Subcutaneous abdominal adipose tissue (tissue), 5 donors: ENCODE results near the gene IGLL5.

Experiments
- H3K27ac ChIP-seq: one replicate; pipeline ENCODE4 v1.7.0; 2013; ENCODE audit warnings: low read depth, mild to moderate bottlenecking, inconsistent platforms, low read length, moderate library complexity
- H3K27me3 ChIP-seq, 5 donors: one replicate each; pipeline ENCODE4 v1.7.0; 2013; ENCODE audit warnings: low read length in 5 of 5, inconsistent platforms in 1 of 5; ENCODE audit not compliant: control insufficient read depth in 5 of 5, insufficient read depth in 4 of 5
- H3K36me3 ChIP-seq, 5 donors: one replicate each; pipeline ENCODE4 v1.7.0; 2013; ENCODE audit warnings: low read length in 5 of 5; ENCODE audit not compliant: control insufficient read depth in 5 of 5, insufficient read depth in 5 of 5
- H3K4me1 ChIP-seq, 5 donors: one replicate each; pipeline ENCODE4 v1.7.0; 2013; ENCODE audit warnings: low read length in 5 of 5, mild to moderate bottlenecking in 3 of 5, moderate library complexity in 1 of 5; ENCODE audit not compliant: control insufficient read depth in 5 of 5, insufficient read depth in 5 of 5
- H3K4me3 ChIP-seq, 5 donors: one replicate each; pipeline ENCODE4 v1.7.0; 2013; ENCODE audit warnings: low read length in 5 of 5, low read depth in 1 of 5
- H3K9ac ChIP-seq, 5 donors: one replicate each; pipeline ENCODE4 v1.7.0; 2013; ENCODE audit warnings: low read length in 5 of 5, mild to moderate bottlenecking in 4 of 5, moderate library complexity in 3 of 5
- H3K9me3 ChIP-seq, 5 donors: one replicate each; pipeline ENCODE4 v1.7.0; 2013; ENCODE audit warnings: low read length in 5 of 5; ENCODE audit not compliant: control insufficient read depth in 5 of 5
- donor health status: healthy.
- donor health status: healthy.
- donor health status: healthy.
- donor health status: healthy.
- donor health status: healthy.

The IGLL5 gene

DNA sequence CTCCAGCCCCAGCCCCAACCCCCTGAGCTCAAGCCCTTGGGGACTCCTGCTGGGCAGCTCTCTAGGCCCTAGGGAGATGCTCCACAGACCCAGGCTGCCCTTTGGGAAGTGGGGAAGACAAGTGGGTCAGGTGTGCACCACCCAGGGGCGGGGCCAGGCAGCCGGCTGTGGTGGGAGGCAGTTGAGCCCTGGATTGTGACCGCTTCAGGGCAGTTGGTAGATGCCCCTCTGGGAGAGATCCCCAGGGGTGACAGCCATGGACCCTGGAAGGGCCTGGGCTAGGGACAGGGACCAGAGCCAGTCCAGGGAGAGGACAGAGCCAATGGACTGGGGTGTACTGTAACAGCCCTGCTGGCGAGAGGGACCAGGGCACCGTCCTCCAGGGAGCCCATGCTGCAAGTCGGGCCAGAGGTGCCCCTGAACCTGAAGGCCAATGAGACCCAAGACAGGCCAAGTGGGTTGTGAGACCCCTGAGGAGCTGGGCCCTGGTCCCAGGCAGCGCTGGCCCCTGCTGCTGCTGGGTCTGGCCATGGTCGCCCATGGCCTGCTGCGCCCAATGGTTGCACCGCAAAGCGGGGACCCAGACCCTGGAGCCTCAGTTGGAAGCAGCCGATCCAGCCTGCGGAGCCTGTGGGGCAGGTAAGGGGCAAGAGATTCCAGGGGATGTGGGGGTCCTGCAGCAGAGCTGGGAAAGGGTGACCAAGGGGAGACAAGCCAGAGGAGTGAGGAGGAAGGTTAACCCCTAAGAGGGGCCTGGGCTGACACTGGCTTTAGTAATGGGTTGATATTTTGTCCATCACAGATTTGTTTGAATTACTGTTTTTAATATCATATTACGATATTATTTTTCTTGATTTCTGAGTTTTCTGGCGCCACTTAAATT, at the start of gene IGLL5:
IGLL5 (plus strand) TSS at position 196 of the 883 bp plus-strand sequence; CDS start at position 434, 238 bp downstream.
- Histone ChIP-seq H3K4me3 (no peak within 1 kb of the TSS), H3K9me3 (no peaks in the 10 kb centered on the region), H3K36me3 (no peaks in the 10 kb centered on the region), H3K27me3 (peaks cover 0 to 10% (median 3%) of the 10 kb centered on the region in 5 donors), H3K9ac (no peak within 1 kb of the TSS), H3K4me1 (no peaks in the 10 kb centered on the region), H3K27ac (no peak within 1 kb of the TSS)

DNA sequence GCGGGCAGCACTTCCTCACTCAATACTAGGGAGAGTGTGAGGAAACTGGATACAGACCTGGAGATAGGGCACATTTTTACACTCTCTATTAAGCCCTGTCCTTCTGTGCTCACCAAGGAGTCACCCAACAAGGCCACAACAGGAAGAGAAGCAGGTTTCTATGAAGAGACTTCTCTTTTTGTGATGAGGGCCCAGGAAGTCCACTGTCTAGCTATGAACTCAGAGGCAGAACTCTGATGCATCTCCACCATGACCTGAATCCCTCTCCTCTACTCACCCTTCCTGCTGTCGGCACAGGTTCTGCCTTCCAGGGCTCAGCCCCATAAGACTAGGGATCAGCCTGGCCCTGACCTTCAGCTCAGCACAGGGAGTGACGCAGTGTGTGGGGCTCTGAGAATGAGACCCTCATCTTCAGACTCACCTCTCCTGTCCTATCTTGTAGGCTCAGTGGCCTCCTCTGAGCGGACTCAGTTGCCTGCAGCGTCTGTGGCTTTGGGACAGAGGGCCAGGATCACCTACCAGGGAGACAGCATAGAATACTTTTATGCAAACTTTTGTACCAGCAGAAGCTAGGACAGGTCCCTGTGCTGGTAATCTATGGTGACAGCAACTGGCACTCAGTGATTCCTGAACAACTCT, 49.3 kb upstream of the IGLL5 start:
- Histone ChIP-seq H3K4me3 (no peak overlapping the region), H3K9me3 (peaks cover 0 to 3% (median 0%) of the 10 kb centered on the region in 5 donors), H3K27ac (no peak overlapping the region)

DNA sequence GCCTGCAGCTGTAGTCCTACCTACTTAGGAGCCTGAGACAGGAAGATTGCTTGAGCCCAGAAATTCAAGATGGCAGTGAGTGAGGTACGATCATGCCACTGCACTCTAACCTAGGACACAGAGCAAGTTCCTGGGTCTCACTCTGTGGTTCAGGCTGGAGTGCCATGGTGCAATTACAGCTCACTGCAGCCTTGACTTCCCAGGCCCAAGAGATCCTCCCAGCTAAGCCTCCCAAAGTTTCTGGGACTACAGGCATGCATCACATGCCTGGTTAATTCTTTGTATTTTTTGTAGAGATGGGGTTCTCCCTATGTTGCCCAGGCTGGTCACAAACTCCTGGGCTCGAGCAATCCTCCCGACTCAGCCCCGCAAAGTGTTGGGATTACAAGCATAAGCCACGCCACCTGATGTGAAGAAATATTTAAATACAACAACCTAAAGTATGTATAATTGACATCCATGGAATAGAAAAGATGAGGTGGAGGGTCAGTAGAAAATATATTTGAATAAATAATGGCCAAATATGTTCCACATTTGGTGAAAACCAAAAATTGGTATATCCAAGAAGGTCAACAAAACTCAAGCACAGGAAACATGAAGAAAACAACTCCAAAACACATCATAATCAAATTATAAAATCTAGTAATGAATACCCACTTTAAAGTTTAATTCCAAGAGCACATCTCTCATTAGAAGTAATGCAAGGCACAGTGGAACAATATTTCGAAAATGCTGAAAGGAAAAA, 47.9 kb upstream of the IGLL5 start:
- H3K4me1 ChIP-seq = peaks cover 0 to 6% (median 0%) of the 10 kb centered on the region in 5 donors
- H3K4me3 ChIP-seq = no peak overlapping the region
- peaks cover 0 to 3% (median 0%) of the 10 kb centered on the region in 5 donors for H3K9me3 ChIP-seq
- no peak overlapping the region for H3K9ac ChIP-seq
- no peak overlapping the region for H3K27ac ChIP-seq
- peaks cover 0 to 12% (median 2%) of the 10 kb centered on the region in 5 donors for H3K27me3 ChIP-seq
- H3K36me3 ChIP-seq = no peaks in the 10 kb centered on the region

More for the DNA sequence above, 49.3 kb upstream of the IGLL5 start:
- peaks cover 0 to 6% (median 0%) of the 10 kb centered on the region in 5 donors for H3K4me1 ChIP-seq
- H3K9ac ChIP-seq = no peak overlapping the region
- H3K36me3 ChIP-seq = no peaks in the 10 kb centered on the region
- H3K27me3 ChIP-seq = peaks cover 0 to 13% (median 8%) of the 10 kb centered on the region in 5 donors

DNA sequence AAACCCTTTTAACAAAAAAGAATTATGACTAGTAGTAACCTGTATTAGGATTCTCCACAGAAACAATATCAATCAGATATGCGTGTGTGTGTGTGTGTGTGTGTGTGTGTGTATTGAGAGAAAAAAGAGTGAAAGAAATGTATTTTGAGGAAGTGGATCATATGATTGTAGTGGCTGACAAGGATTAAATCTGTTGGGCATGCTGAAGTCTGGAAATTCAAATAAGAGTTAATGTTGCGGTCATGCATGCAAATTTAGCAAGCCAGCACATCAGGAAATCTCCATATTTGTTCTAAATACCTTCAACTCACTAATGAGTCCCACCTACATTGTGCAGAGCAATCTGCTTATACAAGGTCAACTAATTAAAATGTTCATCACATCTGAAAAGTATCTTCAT, 46.8 kb upstream of the IGLL5 start:
- H3K27ac ChIP-seq = no peak overlapping the region
- H3K4me1 ChIP-seq = peaks cover 0 to 6% (median 0%) of the 10 kb centered on the region in 5 donors
- H3K27me3 ChIP-seq = peaks cover 0 to 6% (median 0%) of the 10 kb centered on the region in 5 donors
- H3K4me3 ChIP-seq = no peak overlapping the region
- H3K9me3 ChIP-seq = peaks cover 0 to 3% (median 0%) of the 10 kb centered on the region in 5 donors
- H3K9ac ChIP-seq = no peak overlapping the region
- no peaks in the 10 kb centered on the region for H3K36me3 ChIP-seq

- peaks cover 0 to 3% (median 0%) of the 10 kb centered on the region in 5 donors for H3K9me3 ChIP-seq
- H3K4me1 ChIP-seq = peaks cover 0 to 6% (median 0%) of the 10 kb centered on the region in 5 donors
- no peak overlapping the region for H3K4me3 ChIP-seq
- H3K36me3 ChIP-seq = no peaks in the 10 kb centered on the region
- H3K9ac ChIP-seq = no peak overlapping the region
- H3K27ac ChIP-seq = no peak overlapping the region
- H3K27me3 ChIP-seq = peaks cover 0 to 5% (median 0%) of the 10 kb centered on the region in 5 donors
These were observed 46.0 kb upstream of the IGLL5 start for GRCh38 chr22:22841598-22841997.

DNA sequence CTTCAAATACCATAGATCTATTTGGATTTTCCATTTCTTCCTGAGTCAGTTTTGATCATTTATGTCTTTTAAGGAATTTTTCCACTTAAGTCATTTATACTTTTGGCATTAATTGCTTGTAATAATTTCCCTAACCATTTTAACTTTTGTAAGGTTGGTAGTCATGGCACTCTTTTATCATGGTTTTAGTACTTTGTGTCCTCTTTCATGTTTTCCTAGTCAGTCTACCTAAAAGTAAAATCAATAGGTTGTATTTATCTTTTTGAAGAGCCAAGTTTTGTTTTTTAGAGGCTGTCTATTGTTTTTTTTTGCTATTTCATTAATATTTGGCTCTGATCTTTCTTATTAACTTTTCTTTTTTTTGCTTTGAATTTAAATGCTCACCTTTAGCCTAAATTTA, 45.5 kb upstream of the IGLL5 start:
- H3K4me3 ChIP-seq = no peak overlapping the region
- H3K27me3 ChIP-seq = peaks cover 0 to 3% (median 0%) of the 10 kb centered on the region in 5 donors
- H3K27ac ChIP-seq = no peak overlapping the region
- no peaks in the 10 kb centered on the region for H3K36me3 ChIP-seq
- no peak overlapping the region for H3K9ac ChIP-seq
- H3K9me3 ChIP-seq = peaks cover 0 to 3% (median 0%) of the 10 kb centered on the region in 5 donors
- peaks cover 0 to 6% (median 0%) of the 10 kb centered on the region in 5 donors for H3K4me1 ChIP-seq

- H3K9me3 ChIP-seq = peaks cover 0 to 3% (median 0%) of the 10 kb centered on the region in 5 donors
- no peak overlapping the region for H3K4me3 ChIP-seq
- peaks cover 0 to 6% (median 0%) of the 10 kb centered on the region in 5 donors for H3K27me3 ChIP-seq
- no peak overlapping the region for H3K9ac ChIP-seq
- H3K36me3 ChIP-seq = no peaks in the 10 kb centered on the region
- H3K27ac ChIP-seq = no peak overlapping the region
- H3K4me1 ChIP-seq = peaks cover 0 to 10% (median 0%) of the 10 kb centered on the region in 5 donors
These were observed 43.8 kb upstream of the IGLL5 start for GRCh38 chr22:22843848-22844247.

DNA sequence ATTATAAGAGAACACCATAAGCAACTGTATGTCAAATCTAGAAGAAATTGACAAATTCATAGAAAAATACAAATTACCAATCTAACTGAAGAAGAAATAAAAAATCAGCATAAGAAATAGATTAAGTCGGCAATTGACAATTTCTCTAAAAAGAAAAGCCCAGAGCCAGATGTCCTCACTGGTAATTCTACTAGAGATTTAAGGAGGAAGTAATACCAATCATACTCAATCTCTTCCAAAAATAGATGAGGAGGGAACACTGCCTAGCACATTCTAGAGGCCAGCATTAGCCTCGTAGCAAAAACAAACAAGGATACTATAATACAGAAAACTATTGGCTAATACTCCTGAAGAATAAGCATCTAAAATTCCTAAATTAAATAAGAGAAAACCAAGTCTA, 40.4 kb upstream of the IGLL5 start:
- H3K36me3 ChIP-seq = no peaks in the 10 kb centered on the region
- H3K9me3 ChIP-seq = no peaks in the 10 kb centered on the region
- H3K4me1 ChIP-seq = peaks cover 0 to 10% (median 2%) of the 10 kb centered on the region in 5 donors
- H3K4me3 ChIP-seq = no peak overlapping the region
- peaks cover 0 to 14% (median 0%) of the 10 kb centered on the region in 5 donors for H3K27me3 ChIP-seq
- H3K9ac ChIP-seq = no peak overlapping the region
- no peak overlapping the region for H3K27ac ChIP-seq

DNA sequence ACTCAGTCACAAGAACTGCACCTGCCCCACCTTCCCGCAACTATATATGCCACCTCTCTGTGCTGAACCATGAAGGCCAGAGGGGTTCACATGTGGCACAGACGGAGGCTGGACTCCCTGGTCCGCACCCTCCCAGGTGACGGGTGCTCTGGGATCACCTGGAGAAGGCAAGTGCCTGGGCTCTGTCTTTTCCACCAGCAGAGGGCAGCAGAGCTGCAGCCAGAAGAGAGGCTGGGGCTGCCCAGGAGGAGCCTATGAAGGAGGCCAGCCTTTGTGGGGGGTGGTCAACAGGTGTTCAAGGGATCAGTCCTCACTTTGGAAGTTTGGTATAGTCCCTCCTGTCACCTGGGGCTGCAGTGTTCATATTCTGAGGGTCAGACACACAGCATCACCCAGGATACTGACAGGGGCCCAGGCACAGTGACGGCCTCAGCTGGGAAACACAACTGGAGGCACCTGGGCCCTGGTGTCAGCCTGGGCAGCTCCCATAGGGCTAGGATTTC, 39.2 kb upstream of the IGLL5 start:
- Histone ChIP-seq H3K4me1 (peaks cover 0 to 10% (median 2%) of the 10 kb centered on the region in 5 donors), H3K9ac (no peak overlapping the region), H3K27me3 (peaks cover 0 to 16% (median 0%) of the 10 kb centered on the region in 5 donors), H3K4me3 (no peak overlapping the region), H3K9me3 (no peaks in the 10 kb centered on the region), H3K36me3 (no peaks in the 10 kb centered on the region), H3K27ac (no peak overlapping the region)
